Measurements from ENCODE around the gene PDSS2. TPM values are rescaled to one million over a fixed set of nuclear protein-coding genes. Genes with fewer than 3 reads are reported as not detected.
A peak's percentile ranks its signal among the peaks of the same experiment; 100 is the strongest.

Gene PDSS2
- total RNA-seq, 1 experiment from 2014 or later: 17.8 TPM

DNA sequence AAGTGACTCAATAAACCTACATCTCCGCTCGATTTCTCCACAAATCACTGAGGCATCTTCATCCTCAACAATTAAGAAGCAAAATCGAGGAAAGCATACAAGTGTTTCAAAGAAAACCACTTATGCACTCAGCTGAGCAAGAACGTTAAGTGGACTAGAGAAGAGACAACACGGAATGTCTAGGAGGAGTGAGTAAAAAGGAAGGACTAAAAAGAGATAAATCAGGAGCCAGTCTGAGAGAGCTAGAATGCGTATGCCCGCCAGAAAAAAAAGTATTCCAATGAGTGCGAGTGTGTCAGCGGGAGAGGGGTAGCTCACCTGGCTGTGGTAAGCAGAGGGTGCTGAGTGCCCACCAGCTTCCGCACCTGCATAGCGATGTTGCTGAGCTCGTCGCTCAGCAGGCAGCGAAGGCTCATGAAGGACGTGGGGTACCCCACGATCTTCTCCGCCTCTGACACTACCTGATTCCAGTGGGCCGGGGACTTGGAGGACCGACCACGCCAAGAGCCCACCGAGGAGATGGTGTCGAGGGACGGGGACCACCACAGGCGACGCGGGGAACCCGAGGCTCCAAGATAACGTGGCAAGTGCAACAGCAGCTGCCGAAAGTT is 587 bp downstream of the PDSS2 start:
- Histone ChIP-seq H3K27ac (peak overlapping the region; percentile 67), H3K27me3 (ENCODE audit: insufficient read depth, low read depth) (no peaks in the 10 kb centered on the region), H4K20me1 (ENCODE audit: insufficient read depth) (no peaks in the 10 kb centered on the region), H3F3A (ENCODE audit: insufficient read depth, low read depth) (peaks cover 5% of the 10 kb centered on the region; the same call in 1 of the 2 replicates), H3K4me2 (peak overlapping the region; percentile 96), H3K9me3 (ENCODE audit: insufficient read depth, low read depth) (no peaks in the 10 kb centered on the region; the same call in 1 of the 2 replicates), H3K79me2 (ENCODE audit: low read depth) (peaks cover 49% of the 10 kb centered on the region), H3K4me3 (peak overlapping the region; percentile 82), H3K9me2 (ENCODE audit: insufficient read depth) (no peaks in the 10 kb centered on the region), H3K36me3 (ENCODE audit: low read depth) (no peaks in the 10 kb centered on the region), H3K4me1 (replicated peaks; ENCODE audit: insufficient read depth) (peaks cover 20% of the 10 kb centered on the region), H2AFZ (peak overlapping the region; percentile 96)
- CTCF ChIA-PET: interaction anchor here (1.1 kb wide), 1 partner anchor 141 kb away, joined by 7 read pairs; no protein-coding TSS in a partner anchor
- intact Hi-C loops (cut with micrococcal nuclease; ENCODE audit: unreplicated experiment): loop anchor here (2.0 to 5.0 kb wide), 3 partner anchors 199 to 316 kb away; no protein-coding TSS in a partner anchor
- TF ChIP-seq, protein P1, sequence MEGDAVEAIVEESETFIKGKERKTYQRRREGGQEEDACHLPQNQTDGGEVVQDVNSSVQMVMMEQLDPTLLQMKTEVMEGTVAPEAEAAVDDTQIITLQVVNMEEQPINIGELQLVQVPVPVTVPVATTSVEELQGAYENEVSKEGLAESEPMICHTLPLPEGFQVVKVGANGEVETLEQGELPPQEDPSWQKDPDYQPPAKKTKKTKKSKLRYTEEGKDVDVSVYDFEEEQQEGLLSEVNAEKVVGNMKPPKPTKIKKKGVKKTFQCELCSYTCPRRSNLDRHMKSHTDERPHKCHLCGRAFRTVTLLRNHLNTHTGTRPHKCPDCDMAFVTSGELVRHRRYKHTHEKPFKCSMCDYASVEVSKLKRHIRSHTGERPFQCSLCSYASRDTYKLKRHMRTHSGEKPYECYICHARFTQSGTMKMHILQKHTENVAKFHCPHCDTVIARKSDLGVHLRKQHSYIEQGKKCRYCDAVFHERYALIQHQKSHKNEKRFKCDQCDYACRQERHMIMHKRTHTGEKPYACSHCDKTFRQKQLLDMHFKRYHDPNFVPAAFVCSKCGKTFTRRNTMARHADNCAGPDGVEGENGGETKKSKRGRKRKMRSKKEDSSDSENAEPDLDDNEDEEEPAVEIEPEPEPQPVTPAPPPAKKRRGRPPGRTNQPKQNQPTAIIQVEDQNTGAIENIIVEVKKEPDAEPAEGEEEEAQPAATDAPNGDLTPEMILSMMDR (conservative IDR thresholded peaks at IDR 0.05): no peak
- TF ChIP-seq EZH2 (IDR thresholded peaks at IDR 0.05; ENCODE audit: low read depth): no peak
- BruUV-seq (replicated peaks): TSS peak; percentile 62
- POLR2A ChIA-PET (ENCODE audit: unreplicated experiment): interaction anchor here (0.5 to 1.0 kb wide), 5 partner anchors 127 to 1447 kb away, joined by 3 to 8 read pairs (median 4); partner anchors contain the start of gene SEC63
- peak in 1 of 2 experiments; percentile 26 for DNase-seq

DNA sequence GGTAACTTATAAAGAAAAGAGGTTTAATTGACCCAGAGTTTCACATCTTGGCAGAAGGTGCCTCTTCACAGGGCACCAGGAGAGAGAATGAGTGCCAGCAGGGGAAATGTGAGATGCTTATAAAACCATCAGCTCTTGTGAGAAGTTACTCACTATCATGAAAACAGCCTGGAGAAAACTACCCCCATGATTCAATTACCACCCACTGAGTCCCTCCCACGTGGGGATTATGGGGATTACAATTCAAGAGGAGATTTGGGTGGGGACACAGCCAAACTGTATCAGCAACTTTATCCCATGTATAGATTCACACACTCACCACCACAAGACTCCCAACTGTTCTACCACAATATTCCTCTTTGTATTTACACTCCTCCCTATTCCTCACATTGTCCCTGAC is 10.6 kb downstream of the PDSS2 start:
- no TSS peak for BruUV-seq (replicated peaks)
- H3K4me3 ChIP-seq: no peak overlapping the region
- H3K79me2 ChIP-seq (ENCODE audit: low read depth): peaks cover 13% of the 10 kb centered on the region
- H4K20me1 ChIP-seq (ENCODE audit: insufficient read depth): no peaks in the 10 kb centered on the region
- ChIA-PET POLR2A (ENCODE audit: unreplicated experiment) (no interaction called here), CTCF (no interaction called here)
- intact Hi-C loops (cut with micrococcal nuclease; ENCODE audit: unreplicated experiment): no loop called here
- no peak for TF ChIP-seq EZH2 (IDR thresholded peaks at IDR 0.05; ENCODE audit: low read depth)
- TF ChIP-seq, protein P1 (conservative IDR thresholded peaks at IDR 0.05): no peak
- no peaks in the 10 kb centered on the region for H3K27me3 ChIP-seq (ENCODE audit: insufficient read depth, low read depth)
- no peak overlapping the region for H2AFZ ChIP-seq
- no peak for DNase-seq
- no peaks in the 10 kb centered on the region for H3K9me2 ChIP-seq (ENCODE audit: insufficient read depth)
- peaks cover 14% of the 10 kb centered on the region for H3K4me1 ChIP-seq (replicated peaks; ENCODE audit: insufficient read depth)
- H3K27ac ChIP-seq: no peak overlapping the region
- no peak overlapping the region for H3K4me2 ChIP-seq
- H3K36me3 ChIP-seq (ENCODE audit: low read depth): no peaks in the 10 kb centered on the region
- no peaks in the 10 kb centered on the region for H3F3A ChIP-seq (ENCODE audit: insufficient read depth, low read depth)
- peaks cover 11% of the 10 kb centered on the region for H3K9me3 ChIP-seq (ENCODE audit: insufficient read depth, low read depth)

DNA sequence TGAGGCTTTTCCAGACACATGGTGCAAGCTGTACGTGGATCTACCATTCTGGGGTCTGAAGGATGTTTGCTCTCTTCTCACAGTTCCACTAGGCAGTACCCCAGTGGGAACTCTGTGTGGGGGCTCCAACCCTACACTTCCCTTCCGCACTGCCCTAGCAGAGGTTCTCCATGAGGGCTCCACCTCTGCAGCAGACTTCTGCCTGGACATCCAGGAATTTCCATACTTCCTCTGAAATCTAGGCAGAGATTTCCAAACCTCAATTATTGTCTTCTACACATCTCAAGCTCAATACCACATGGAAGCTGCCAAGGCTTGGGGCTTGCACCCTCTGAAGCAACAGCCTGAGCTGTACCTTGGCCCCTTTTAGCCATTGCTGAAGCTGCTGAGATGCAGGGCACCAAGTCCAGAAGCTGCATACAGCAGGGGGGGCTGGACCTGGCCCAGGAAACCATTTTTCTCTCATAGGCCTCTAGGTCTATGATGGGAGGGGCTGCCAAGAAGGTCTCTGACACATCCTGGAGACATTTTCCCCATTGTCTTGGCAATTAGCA is 11.6 kb downstream of the PDSS2 start:
- H2AFZ ChIP-seq: no peak overlapping the region
- H3K4me2 ChIP-seq: no peak overlapping the region
- CTCF ChIA-PET: no interaction called here
- DNase-seq: no peak
- no peaks in the 10 kb centered on the region for H3K9me2 ChIP-seq (ENCODE audit: insufficient read depth)
- H3K9me3 ChIP-seq (ENCODE audit: insufficient read depth, low read depth): peaks cover 11% of the 10 kb centered on the region
- BruUV-seq (replicated peaks): no TSS peak
- H3K36me3 ChIP-seq (ENCODE audit: low read depth): no peaks in the 10 kb centered on the region
- TF ChIP-seq, protein P1 (conservative IDR thresholded peaks at IDR 0.05): no peak
- no peak for TF ChIP-seq EZH2 (IDR thresholded peaks at IDR 0.05; ENCODE audit: low read depth)
- intact Hi-C loops (cut with micrococcal nuclease; ENCODE audit: unreplicated experiment): no loop called here
- H3K4me3 ChIP-seq: no peak overlapping the region
- H3K4me1 ChIP-seq (replicated peaks; ENCODE audit: insufficient read depth): peaks cover 14% of the 10 kb centered on the region
- H3K27ac ChIP-seq: no peak overlapping the region
- POLR2A ChIA-PET (ENCODE audit: unreplicated experiment): interaction anchor here (0.6 kb wide), 1 partner anchor 232 kb away, joined by 3 read pairs; no protein-coding TSS in a partner anchor
- no peaks in the 10 kb centered on the region for H4K20me1 ChIP-seq (ENCODE audit: insufficient read depth)
- H3K79me2 ChIP-seq (ENCODE audit: low read depth): peaks cover 11% of the 10 kb centered on the region
- H3K27me3 ChIP-seq (ENCODE audit: insufficient read depth, low read depth): no peaks in the 10 kb centered on the region
- H3F3A ChIP-seq (ENCODE audit: insufficient read depth, low read depth): no peaks in the 10 kb centered on the region
